T-helper 1 cell treated with Interleukin-12 subunit alpha and Interleukin-12 subunit beta and Interleukin-4 antibody, amounts not matched to agents 30 ng/mL and 1 ng/mL, for 36 hours (primary cell): ENCODE results near the gene TRIM66. TPM values are rescaled to one million over a fixed set of nuclear protein-coding genes. Genes with fewer than 3 reads are reported as not detected.

Source experiments
- intact Hi-C: fragments of 100-400 bp; cut with micrococcal nuclease; formaldehyde crosslinking; loops from one replicate; pipeline ENCODE4 v1.15.1; 2024
- total RNA-seq: library from RNA; stranded (reverse); gene quantifications from 2 replicates; pipeline ENCODE4 v1.2.3, GENCODE V29; 2022

Gene TRIM66, protein sequence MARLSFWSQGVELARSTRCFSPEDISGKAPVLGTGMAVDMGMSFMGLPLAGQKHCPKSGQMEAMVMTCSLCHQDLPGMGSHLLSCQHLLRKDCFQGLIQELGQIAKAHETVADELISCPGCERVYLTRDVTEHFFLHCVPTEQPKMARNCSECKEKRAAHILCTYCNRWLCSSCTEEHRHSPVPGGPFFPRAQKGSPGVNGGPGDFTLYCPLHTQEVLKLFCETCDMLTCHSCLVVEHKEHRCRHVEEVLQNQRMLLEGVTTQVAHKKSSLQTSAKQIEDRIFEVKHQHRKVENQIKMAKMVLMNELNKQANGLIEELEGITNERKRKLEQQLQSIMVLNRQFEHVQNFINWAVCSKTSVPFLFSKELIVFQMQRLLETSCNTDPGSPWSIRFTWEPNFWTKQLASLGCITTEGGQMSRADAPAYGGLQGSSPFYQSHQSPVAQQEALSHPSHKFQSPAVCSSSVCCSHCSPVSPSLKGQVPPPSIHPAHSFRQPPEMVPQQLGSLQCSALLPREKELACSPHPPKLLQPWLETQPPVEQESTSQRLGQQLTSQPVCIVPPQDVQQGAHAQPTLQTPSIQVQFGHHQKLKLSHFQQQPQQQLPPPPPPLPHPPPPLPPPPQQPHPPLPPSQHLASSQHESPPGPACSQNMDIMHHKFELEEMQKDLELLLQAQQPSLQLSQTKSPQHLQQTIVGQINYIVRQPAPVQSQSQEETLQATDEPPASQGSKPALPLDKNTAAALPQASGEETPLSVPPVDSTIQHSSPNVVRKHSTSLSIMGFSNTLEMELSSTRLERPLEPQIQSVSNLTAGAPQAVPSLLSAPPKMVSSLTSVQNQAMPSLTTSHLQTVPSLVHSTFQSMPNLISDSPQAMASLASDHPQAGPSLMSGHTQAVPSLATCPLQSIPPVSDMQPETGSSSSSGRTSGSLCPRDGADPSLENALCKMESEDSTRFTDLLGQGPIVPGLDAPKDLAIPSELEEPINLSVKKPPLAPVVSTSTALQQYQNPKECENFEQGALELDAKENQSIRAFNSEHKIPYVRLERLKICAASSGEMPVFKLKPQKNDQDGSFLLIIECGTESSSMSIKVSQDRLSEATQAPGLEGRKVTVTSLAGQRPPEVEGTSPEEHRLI (N-terminal part only)
- total RNA-seq = 10.7 and 11.6 TPM in 2 replicates

DNA sequence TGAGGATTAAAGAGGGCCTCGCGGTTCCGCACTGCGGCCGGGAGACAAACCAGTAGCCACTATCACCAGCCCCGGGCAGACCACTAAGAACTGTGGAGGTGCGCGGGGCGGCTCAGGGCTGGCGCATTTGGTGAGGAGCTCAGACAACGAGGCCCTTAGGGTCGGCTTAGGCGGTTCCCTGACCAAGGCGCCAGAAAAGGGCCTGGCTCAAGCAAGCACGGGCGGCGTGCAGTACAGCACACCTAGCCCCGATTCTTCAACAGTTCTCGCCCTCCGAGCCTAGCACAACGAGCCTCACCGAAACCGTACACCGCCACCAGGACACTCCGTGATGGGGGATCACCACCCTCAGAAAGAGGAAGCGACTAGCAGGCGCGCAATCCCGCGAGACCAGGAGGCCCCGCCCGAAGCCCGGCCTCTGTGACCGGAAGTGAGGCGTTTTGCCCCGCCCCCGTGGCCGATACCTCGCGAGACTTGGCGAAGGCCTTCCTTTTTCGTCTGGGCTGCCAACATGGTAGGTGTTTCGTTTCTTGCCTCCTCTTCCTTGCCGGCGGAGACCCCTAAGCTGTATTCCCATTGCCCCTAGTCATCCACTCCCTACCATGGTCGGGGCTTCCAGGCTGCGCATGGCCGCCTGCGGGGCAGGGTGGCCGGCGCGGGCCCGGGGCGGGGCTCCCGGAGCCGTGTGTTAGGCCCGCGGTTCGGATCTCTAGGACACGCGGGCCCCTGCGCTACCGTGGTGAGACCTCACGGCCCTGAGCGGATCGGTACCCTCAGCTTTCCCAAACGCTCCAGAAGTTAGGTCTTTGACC lies at the start of gene TRIM66, which contains the start of gene RPL27A:
Gene TRIM66, minus strand, starts transcription at position 363 of the 812 bp plus-strand sequence. CDS start 10,391 bp downstream, outside the sequence.
Gene RPL27A, plus strand, starts transcription at position 490 of the 812 bp plus-strand sequence. Its CDS starts 22 bp downstream, at position 512.
- intact Hi-C loops = loop anchor here (1.0 to 10.0 kb wide), 15 partner anchors 8 to 1938 kb away; partner anchors contain the start of genes AKIP1, AMPD3, EIF3F and IPO7

DNA sequence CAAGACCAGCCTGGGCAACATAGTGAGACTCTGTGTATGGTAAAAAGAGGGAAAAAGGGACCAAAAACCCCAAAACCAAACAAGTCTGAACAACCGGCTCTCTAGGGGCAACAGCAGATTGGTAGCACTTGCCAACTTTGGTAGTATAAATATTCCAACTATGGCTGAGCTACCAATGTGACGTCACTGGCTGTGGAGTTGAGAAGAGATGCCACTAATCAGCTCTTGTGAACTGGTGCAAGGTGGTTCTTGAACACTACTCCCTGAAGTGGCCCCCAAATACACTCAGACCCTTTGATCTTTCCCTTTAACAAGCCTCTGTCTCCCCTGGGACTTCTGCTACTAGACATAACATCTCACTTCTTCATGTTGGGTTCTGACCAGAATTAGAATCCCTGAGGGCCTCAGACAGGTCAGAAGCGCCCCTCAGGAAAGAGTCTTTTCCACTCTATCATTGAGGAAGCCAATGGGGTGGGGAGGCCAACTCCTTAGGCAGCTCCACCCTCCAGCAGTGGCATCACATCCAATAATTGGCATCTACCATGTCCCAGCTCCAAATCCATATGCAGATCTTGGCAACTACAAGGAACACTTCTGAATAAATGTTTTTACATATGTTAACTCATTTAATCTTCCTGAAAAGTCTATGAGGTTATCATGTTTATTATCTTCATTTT lies 49.3 kb upstream of the TRIM66 start:
- intact Hi-C loops = no loop called here

DNA sequence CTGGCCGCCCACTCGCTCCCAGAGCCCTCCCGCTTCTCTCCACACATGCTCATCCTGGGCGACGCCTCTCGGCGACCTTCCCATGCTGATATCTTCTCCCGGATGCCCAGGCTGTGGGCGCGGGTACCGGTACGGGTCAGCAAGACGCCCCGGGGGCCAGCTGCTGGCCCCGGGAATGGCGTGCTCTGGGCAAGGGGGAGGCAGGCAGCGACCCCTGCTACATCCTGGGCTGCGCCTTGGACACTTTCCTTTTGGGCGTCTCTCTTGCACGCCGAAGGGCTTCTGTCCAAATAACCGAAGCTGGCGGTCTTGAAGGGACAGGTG lies 48.2 kb upstream of the TRIM66 start:
- intact Hi-C loops = no loop called here

DNA sequence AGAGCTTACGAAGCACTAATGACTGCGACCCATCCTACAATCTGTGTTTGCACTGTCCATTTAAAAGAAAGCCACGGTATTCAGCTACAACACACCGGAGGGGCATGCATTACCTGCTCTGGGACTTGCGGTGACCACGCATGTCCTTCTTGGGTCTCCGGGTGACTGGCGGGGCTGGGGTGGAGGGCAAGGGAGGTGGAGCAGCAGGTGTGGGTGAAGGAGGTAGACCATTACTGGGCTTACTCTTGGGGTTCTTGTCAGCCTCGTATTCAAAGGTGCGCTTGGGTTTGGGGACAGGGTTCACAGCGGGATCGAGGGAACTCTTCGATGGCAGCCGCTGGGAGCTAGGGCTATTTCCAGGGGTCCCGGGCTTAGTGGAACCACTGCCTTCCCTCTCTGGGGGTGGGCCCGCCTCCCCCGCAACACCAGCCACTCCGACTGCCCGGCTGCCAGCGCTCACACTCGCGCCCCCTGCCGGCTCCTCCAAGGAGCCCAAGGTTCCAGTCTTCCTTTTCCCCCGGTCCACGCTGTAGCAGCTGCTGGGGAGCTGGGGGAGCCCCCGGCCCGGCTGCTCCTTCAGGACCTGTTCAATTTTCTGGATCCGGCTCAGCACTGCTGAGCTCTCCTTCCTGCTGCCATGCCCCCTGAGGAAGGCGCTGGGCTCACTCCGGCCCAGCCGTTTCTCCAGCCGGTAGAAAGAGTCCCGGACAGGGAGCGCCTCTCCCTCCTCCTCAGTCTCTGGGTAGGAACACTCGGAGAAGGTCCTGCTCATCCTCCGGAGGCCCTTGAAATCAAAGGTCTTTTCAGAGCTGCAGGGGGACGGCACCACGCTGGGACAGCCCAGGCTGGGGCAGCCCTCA lies 47.6 kb upstream of the TRIM66 start:
- intact Hi-C loops = no loop called here

DNA sequence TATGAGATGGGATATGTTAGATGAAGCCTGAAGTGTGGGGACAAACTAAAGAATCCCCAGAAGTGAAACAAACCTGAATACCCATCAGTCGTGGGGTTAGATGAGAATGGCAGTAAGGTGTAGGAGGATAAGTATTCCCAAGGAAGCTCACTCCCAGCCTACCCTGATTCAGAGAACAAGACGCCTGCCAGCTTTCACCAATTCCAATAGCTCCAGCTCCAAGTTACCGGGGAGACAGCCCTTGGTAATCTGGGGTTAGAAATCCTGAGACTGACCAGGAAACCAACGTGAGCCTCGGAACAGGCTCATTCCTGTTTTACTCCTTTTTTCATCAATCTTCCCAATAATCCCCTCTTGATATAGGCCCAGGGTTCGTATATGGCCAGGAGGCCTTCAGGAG lies 46.6 kb upstream of the TRIM66 start:
- intact Hi-C loops = no loop called here

- intact Hi-C loops = no loop called here
Observed at GRCh38 chr11:8728563-8728962, 46.1 kb upstream of the TRIM66 start.

DNA sequence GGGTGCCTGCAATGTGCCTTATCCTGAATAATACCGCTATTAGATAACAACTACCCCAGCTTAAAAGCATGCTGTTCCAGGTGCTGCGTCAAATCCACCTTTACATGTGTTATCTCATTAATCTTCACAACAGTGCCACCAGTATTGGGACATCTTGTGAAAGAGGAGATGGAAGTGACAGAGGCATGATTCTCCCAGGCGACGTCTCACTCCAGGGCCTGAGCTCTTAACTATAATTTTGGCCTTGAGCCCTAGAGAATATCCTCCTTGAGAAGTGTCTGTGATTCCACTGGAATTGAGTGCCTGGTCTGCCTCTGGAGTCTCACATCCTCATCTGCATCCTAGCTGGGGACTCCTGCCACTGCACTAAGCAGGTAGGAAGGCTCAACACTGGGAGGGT lies 43.9 kb upstream of the TRIM66 start:
- intact Hi-C loops = no loop called here

- intact Hi-C loops = no loop called here
Observed at GRCh38 chr11:8724682-8725081, 42.2 kb upstream of the TRIM66 start.

GRCh38 chr11:8723711-8724110 lies 41.2 kb upstream of the TRIM66 start:
- intact Hi-C loops = no loop called here

DNA sequence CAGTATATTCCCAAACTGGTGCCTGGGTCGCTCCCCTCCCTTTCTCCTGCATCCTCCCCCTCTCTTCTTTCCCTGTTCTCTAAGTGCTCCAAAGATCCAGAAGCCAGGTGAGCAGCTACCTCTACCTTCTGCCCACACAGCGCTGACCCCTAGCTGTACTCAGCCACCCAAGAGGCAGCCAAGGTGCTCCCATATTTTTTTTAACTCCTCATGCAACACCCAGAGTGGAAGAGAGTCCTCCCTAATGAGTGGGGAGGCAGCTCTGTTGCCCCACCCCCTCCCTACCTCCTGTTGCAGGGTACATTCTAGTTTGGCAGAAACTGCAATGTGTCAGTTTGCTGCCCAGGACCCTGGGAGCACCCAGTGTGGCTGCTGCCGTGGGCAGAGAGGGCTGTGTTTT lies 40.3 kb upstream of the TRIM66 start:
- intact Hi-C loops = no loop called here

DNA sequence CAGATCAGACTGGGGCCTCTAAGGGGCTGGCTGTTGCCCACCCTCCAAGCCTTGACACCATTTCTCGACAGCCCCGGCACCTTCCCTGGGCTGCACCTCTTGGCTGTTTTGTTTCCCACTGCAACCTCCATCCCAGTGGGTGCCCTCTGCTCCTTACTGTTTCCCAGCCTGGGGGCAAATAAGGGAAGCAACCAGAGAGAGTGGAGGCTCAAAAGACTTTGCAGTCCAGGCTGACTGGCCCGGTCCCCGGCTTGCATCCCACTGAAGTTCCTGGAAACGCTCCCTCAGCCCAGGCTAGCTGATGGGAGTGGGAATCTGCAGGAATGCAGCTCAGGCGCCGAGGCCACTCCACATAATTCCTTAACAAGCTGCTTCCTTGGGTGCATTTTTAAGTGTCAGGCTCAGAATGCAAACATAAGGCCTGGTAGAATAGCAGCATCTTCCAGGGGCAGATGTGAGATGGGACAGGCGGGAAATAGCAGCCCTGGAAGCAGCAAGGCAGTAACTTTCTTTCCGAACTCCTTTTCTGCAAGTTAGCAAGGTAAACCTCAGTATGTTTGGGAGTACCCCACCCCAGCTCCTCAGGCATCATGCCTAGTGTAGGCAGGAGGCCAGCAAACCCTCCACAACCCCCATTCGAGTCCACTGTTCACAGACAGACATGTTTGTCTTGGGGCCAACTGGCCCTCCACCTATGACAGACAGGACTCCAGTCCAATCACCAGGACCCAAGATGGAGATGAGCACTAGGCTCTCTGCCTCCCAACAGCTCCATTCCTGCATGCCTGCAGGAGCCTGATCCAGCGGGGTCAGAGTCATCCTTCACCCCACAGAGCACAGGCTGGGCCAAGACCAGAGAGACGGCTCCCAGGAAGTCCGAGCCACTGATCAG lies 39.4 kb upstream of the TRIM66 start:
- intact Hi-C loops = no loop called here

- intact Hi-C loops = no loop called here
Observed at GRCh38 chr11:8720868-8721608, 38.6 kb upstream of the TRIM66 start.

GRCh38 chr11:8720352-8720751 lies 37.9 kb upstream of the TRIM66 start:
- intact Hi-C loops = no loop called here

DNA sequence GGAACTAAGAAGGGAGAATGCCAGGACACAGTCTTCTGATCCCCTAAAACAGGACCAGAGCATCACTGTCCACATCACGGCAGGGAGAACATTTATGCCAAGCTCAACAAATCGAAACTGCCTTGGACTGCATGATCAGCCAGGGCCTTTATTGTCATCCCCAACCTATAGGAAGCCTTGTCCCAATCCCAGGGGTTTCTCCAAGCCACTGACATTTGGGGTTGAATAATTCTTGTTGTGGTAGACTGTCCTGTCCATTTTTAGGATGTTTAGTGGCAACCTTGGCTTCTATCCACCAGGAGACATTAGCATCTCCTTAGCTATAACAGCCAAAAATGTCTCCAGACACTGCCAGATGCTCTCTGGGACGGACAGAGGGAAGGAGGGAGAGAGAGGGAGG lies 37.3 kb upstream of the TRIM66 start:
- intact Hi-C loops = no loop called here

- intact Hi-C loops = no loop called here
Observed at GRCh38 chr11:8719211-8719649, 36.8 kb upstream of the TRIM66 start.

GRCh38 chr11:8717876-8718753 lies 35.6 kb upstream of the TRIM66 start:
- intact Hi-C loops = no loop called here

DNA sequence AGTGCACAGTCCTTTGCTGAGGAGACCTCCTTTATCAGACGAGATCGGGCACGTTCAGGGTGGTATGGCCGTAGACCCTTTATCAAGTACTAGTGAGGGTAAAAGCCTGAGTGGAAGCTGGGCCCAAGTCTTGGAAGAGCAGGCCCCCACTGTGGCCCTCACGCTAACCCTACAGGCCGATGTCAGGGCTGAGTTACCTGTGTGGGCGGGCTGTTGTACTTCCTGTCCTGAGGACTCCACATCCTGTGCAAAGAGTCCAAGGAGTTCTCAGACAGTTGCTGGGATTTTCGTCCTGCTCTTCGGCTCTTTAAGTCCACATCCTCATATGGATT lies 35.0 kb upstream of the TRIM66 start:
- intact Hi-C loops = no loop called here
